SKM-1 (cell line): ENCODE data around the gene ASB5.
"Not testable (repeated sequence)": the region's sequence is repeated elsewhere in the genome, so short reads cannot be mapped to it uniquely, and the experiment has no call there.

Source experiments
- DNase-seq: peaks from one replicate; lab custom pipeline; 2025; ENCODE audit not compliant: unreplicated experiment; lab: John Stamatoyannopoulos, UW

ASB5 gene, protein sequence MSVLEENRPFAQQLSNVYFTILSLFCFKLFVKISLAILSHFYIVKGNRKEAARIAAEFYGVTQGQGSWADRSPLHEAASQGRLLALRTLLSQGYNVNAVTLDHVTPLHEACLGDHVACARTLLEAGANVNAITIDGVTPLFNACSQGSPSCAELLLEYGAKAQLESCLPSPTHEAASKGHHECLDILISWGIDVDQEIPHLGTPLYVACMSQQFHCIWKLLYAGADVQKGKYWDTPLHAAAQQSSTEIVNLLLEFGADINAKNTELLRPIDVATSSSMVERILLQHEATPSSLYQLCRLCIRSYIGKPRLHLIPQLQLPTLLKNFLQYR

DNA sequence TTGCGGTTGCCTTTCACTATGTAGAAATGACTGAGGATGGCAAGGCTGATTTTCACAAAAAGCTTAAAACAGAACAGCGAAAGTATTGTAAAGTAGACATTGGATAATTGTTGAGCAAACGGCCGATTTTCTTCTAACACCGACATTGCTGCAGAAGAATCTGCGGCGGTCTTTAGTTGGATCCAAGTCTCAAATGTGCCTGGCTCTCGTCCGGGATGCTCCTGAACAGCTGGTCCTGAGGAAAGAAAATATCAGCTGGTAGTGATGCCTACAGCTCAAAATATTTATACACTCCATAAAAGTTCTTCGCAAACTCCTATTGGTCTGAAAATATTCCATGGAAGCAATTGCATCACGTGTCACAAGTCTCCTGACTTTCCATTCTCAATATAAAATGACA is at the start of gene ASB5:
Gene ASB5, minus strand, starts transcription at position 260 of the 400 bp plus-strand sequence. Its CDS starts 114 bp downstream, at position 146.
- no peak for DNase-seq

DNA sequence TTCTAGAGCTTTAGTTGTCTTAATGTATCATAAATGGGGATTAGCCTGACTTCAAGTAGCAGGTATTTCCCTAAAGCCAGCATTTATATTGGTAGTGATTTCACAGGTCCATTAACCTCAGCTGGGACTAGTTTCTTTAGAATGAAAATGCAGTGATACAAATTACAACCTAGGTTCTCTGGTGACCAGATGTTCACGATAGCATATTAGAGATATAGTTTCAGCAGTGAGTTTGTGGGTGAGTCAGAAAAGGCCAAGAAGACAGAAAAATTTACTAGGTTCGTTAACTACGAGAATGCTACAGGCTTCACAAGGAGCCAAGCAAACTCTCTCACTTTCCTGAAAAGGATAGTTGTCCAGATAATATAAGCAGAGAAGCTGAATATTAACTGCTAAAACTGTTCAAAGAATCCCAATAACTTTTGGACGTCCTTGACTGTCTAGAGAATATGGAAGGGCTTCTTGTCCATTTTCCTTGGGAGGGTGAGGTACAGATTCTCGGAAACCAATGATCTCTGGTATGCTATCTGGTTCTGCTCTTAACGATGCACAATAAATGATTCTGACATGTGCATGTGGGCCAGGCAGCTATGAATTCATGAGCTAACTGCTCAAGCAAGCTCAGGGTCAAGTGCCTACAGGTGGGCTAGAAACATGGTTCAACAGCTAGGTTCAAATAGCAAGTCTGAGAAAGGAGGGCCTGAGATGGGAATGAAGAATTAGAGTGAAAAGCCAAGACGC is 44.7 kb upstream of the ASB5 start:
- no peak for DNase-seq

DNA sequence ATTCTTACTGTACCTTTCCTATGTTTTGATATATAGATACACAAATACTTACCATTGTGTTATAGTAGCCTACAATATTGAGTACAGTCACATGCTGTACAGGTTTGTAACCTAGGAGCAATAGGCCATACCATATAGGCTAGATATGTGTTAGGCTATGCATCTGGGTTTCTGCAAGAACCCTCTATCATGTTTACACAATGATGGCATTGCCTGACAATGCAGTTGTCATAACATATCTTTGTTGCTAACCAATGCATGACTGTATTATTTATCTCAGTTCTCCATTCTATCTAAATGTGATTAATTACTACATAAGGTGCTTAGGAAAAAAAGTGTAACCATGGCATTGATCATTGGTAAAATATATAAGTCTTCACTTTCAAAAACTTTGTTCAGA is 40.8 kb upstream of the ASB5 start:
- DNase-seq = no peak

DNA sequence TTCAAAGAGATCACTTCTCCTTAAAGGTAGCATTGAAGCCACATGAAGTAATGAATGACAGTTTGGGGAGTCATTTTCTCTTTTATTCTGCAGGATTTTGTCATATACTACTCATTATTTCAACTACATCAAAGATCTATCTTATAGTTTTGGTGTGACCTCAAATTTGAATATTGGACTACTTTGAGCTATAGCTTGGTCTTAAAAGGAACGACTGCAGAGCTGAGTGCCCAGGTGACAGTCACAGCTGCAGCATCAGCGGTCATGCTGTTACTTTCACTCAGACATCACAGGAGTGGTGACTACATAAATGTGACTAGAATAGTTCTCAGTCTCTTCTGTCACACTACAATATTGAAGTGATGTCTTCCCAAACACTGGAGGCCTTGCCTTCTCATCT is 40.0 kb upstream of the ASB5 start:
- no peak for DNase-seq

DNA sequence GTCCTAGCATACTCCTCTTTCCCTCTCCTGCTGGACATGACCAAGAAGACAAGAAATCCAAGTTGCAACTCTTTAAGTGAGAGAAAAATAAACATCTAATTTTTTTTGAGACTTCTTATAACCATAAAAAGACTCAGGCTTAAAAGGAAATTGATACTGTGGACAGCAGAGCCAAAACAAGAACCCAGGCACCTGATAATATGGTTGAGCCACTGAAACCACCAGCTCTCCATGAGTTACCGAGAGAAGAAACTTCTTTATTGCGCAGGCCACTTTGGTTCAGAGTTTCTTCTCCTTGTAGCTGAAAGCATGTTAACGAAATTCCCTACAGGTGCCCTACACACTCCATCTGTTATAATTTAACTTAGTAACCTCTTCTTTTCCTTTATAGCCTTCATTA is 39.4 kb upstream of the ASB5 start:
- no peak for DNase-seq

DNA sequence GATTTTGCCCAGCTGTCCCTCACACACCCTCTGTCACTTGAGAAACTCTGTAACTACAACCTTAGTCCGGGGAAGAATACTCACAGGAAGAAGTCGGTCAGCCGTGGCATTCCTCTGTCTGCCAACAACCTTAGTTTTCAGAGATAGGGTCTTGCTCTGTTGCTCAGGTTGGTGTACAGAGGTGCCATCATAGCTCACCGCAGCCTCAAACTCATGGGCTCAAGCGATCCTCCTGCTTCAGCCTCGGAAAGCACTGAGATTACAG is 38.6 kb upstream of the ASB5 start:
- DNase-seq = no peak

DNA sequence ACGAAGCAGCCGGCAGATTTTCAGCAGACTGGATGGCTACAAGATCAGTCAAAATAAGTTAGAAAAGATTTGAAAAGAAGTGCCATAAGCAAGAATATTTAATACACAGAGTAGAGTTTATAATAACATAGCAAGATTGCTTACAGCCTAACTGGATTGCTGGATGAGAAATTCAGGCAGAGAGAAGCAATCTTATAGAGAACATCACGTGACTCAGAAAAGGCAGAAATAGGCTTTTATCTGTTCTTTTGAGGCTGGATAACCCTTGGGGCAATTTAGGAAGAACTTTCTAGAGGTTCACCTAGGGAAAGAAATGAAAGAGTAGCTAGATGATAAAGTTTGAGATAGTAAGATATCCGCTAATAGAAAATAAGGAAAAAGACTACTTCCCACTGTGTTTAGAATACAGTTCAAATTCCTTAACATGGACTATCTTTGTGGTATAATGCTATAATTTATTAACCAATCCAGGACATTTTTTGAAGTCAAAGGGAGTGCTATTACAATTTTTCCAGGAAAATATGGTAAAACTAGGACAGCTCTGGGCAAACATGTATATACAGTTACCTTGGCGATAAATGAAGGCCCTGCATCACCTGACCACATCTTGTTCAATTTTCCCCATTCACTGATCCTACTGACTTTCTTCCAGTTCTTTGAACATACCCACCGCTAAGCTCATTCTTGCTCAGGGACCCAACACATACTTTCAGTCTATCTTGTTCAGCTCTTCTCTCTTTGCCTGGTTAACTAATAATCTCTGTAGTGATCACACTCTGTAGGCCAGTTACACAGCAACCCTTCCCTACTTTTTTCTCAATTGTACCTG is 38.0 kb upstream of the ASB5 start:
- no peak for DNase-seq

DNA sequence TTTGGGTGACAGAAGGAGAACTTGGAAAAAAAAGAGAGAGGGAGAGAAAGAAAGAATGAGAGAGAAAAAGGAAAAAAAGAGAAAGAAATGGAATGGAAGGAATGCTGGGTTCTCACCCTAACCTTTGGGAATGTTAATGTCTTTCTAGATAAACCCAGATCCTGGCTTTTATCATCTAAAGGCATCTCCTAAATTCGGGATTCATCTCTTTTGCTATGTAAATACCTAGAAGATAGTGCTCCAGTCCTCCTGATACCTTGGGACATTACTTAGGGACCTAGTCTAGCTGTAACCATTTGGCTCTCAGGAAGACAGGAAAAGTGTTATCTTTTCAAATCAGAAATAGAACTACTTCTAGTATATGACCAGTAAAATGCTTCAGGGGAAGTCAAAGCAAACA is 34.9 kb upstream of the ASB5 start:
- no peak for DNase-seq

DNA sequence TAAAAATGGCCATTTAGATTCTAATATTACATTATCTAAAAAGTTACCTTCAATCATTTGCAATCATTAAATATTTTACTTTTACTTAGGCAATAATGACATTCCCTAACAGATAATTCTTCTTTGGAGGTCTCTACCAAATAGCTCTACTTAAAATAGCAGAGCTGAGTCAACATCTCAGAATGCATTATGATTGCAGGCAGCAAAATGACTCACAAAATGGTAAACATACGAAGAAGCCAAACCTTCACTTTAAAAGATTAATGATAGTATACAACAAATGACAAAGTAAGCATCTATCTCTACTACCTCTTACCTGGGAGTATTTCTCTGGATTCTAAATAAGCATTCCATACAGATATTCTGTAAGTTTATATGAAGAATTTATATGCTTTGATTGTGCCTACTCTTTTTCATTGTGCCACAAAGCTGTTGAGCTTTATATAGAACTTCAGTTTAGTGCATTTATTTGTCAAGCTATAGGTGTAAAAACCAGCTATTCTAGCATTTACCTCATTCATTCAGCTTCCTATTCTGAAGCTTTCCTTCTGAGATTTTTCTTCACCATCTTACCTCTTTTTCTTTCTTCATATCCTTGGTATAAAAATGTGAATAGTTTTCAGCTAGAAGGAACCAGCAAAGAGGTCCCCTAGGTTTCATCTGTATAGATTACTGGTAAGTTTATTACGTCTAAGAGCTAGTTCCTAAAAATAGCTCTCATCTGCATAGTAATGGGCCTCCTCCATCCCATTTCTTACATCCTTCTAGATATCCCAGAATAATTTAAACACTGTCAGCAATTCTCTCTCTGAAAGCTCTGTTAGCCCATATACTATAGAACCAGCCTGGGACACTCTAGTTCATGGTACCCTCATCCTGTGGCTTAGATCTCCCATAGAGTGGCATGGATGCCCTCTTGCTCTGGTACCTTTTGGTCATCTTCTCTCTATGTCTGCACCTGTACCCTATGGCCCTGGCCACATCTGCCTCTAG is 33.6 kb upstream of the ASB5 start:
- DNase-seq = no peak

DNA sequence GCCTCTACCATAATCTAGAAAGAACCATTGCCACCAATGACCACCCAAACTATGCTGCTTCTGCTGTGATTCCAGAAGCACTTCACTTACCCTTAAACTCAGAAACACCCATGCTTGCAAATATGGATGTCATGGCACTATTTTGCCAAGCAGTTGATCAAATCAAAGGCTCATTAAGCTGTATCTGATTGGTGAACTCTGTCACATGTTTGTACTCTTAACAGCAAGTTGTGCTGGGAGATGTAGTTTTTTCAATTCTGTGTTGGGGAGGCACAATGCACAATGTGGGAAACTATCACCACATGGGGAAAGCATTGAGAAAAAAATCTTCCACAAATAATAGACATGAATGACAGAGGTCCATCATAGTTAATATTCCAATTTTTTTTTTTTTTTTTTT is 31.5 kb upstream of the ASB5 start:
- no peak for DNase-seq

DNA sequence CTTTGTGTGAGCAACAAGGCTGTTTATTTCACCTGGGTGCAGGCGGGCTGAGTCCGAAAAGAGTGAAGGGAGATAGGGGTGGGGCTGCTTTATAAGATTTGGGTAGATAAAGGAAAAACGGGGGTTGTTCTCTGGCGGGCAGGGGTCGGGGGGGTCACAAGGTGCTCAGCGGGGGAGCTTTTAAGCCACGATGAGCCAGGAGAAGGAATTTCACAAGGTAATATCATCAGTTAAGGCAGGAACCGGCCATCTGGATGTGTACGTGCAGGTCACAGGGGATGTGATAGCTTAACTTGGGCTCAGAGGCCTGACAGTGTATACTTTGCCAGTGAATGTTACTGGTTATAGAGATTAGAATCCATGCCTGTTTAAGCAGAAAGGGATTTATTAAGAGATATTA is 31.0 kb upstream of the ASB5 start:
- DNase-seq = no peak

DNA sequence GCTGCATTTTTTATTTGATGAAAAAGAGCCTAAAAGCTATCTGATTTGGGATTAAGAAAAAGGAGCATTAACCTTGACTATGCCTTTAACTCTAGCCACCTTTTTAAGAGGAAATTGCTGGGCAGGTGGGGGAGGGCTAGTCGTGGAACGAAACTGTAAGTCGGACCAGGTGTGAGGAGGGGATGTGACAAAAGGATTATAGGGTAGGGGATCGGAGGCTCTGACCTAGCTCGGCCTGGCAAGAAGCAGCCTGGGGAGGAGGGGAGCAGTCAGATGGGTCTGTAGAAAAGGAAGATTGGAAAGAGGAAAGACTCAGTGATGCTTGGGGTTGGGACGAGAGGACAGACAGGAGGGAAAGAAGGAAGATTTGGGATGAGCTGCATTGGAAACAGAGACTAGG is 29.6 kb upstream of the ASB5 start:
- DNase-seq = no peak

DNA sequence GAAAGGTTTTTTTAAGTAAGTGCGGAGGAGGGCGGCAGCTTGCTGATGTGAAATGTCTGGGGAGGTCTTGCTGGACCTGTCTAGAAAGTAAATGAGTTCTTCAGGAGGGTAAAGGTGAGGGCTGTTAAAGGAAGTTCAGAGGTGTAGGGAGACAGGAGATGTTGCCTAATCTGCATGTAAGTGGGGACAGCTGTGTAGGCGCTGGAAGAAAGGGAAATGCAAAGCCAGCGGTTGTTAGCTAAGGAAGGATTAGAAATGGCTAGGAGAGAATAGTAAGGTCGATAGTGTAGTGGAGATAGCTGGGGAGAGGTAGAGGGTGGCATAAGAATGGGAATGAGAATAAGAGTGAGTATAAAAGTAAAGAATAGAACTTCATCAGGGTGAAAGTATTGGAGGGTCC is 26.9 kb upstream of the ASB5 start:
- not testable (repeated sequence) for DNase-seq

DNA sequence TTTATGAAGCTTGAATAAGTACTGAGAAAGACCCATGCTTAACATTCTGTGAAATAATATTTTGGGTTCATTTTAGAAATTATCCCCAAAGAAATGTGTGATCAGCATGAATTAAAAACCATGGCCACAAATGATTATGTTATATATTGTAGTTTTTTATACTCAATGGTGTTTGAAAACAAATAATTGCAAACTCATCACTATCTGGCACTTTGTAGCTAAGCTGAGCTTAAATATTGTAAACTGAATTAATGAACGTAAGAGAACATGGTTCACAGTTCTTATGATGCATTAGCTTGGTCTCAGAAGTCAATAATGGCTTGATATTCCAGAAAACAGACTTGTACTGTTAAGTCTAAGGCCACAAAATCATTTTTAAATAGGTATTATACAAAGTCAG is 24.6 kb upstream of the ASB5 start:
- DNase-seq = no peak

DNA sequence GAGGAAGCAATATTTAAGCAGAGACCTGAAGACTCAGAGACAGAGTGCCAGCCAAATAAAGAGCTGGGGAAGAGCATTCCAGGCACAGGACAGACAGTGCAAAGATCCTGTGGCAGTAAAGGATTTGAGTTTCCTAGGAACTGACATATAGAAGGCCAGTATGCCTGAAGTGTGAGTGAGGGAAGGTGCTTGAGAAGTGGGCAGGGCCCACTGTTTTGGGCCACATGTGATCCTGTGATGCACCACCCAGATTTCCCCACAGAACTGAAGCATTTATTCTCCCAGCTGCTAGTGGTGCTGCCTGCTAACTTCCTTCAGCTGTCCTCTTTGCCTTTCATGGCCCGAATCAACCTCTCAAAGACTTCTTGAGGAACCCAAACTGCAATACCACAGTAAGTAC is 23.9 kb upstream of the ASB5 start:
- no peak for DNase-seq

DNA sequence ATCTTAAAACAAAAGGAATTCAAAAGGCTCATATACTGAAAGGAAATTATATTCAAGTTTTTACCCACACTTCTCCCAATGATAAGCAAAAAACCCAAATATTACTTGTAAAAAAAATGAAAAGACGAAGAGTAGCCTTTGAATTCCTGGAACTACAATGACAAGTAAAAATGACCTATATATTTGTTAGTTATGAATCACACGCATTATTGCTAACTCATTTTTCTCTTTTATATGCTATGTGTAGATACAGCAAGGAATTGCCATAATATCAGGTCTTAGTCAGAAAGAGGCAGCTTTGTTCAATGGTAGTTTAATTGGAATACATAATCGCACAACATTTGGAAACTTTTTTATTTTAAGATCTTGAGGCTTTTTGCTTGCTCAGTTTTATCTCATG is 22.7 kb upstream of the ASB5 start:
- no peak for DNase-seq

DNA sequence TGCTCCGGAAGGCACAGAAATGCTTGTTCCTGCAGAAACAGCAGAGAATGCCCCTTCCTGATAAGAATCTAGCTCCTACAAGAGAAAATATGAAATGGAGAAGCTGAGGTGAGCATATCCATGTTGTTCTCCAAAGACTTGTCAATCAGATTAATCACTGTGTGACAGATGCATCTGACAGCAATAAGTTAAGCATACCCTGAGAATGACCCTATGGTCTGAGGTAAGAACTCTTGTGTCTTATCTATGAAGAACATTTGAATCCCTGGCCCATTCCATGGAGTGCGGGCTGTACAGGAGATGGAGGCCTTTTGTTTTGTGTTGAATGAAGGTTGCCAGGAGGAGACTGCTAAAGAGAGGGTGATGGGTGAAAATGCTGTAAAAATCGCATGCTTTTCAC is 21.5 kb upstream of the ASB5 start:
- DNase-seq = no peak

DNA sequence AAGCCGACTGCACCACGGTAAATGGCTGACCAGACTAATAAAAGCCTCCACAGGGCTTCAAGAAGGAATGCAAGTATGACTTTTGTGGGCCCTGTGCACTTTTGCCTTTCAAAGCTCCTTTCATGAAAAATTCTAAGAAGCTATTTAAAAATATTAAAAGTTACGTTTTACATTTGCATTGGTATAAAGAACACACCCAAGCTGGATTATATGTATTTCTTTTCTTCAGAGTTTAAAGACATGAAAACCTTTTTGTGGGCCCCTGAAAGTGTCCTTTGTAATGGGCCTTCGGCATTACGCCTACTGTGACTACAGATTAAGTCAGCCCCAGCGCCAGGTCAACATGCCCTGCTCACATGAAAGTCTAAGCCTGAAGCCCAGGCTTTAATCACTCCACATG is 20.5 kb upstream of the ASB5 start:
- no peak for DNase-seq

DNA sequence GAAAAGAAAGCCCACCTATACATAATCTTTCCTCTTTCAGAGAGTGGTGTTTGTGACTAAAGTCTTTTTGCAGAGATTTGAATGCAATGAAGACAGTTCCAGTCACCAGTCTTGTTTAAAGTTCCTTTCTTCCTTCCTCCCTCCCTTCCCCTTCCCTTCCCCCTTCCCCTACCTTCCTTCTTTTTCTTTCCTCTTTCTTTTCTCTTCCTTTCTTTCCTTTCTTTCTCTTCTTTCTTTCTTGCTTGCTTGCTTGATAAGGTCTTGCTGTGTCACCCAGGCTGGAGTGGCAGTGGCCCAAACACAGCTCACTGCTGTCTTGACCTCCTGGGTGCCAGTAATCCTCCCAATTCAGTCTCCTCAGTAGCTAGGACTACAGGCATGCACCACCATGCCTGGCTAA is 19.0 kb upstream of the ASB5 start:
- no peak for DNase-seq

DNA sequence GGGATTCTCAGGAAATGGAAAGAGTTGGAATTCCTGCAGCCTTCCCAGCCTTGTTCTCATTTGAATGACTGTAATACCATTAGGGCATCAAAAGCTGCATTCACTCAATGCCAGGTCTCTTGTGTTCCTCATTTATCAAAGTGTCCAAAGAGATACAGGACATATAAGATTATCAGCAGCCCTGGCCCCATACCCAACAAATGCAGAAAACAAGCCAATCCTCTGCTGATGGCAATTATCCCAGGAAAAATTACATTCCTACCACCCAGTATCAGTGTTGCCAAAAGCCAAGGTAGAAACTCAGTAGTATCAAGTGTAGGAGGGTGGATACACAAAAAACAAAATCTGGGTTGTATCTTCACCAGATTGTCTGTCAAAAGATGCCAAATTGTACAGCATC is 18.5 kb upstream of the ASB5 start:
- DNase-seq = no peak

DNA sequence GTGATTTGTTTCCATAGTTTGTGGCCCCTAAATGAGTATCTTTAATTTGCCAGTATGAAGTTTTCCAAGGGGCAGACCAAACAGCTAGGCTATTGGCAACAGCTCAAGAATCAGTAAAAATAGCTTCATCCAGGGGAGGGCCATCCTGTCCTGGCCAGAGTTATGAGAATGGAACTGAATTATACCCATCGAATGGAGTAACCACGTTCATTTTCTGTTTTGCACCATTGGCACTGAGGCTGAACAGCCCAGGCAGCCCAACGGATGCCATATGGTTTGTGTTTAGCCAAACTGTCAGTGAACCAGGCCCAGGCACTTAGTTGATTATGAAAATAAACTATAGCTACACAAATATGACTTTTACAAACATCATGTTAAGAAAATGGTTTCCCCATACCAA is 17.7 kb upstream of the ASB5 start:
- no peak for DNase-seq
